GM21723 (cell line): ENCODE measurements around the gene NDN.

ENCODE experiments used
- ATAC-seq: cut with Tn5 transposase; IDR thresholded peaks from one replicate; pipeline ENCODE4 v1.9.1; 2021; ENCODE audit warnings: mild to moderate bottlenecking, moderate library complexity; ENCODE audit not compliant: unreplicated experiment

Gene NDN

GRCh38 chr15:23642413-23643044 lies 44.6 kb downstream of the NDN start:
- ATAC-seq: no peak
